Non-pigmented ciliary epithelial cell (primary cell): Measurements from ENCODE around the gene FAN1.
"Not testable (repeated sequence)": the region's sequence is repeated elsewhere in the genome, so short reads cannot be mapped to it uniquely, and the experiment has no call there.

Experiments used
- DNase-seq: peaks from one replicate; pipeline ENCODE4 v3.0.0-alpha.2; 2010; ENCODE audit warnings: low read depth

The FAN1 gene

DNA sequence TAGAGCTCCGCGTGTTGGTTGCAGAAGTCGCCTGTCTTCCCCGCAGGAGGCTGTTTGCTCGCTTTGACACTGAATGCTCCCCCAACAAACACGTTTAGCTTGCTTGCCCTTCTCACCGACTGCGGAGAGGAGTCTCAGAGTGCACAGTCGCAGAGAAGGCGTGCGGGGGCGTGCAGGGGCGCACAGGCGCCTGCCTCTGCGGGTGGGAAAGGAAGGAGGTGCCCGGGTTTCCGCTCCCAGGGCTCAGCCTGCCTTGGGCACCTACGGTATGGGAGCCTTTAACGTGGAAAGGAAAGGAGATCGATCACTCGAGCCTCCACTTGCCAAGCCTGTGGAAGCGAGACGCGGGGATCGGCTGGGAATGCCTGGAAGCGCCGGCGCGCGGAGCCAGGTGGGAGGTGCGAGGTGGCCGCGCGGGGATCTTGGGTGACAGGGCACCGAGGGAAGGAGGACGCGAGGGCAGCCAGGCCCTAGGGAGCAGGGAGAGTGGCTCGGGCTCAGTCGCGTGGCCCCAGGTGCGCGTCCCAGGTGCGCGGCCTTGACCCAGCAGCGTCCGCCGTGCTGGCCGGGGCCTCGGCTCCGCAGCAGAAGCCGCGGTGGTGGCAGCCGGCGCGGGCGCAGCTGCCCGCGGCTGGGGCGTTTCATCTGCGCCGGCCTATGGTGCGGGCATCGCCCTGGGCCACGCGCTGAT lies at the start of gene FAN1:
Gene FAN1, plus strand, starts transcription at position 419 of the 691 bp plus-strand sequence. CDS start 749 bp downstream, outside the sequence.
- DNase-seq: no peak

DNA sequence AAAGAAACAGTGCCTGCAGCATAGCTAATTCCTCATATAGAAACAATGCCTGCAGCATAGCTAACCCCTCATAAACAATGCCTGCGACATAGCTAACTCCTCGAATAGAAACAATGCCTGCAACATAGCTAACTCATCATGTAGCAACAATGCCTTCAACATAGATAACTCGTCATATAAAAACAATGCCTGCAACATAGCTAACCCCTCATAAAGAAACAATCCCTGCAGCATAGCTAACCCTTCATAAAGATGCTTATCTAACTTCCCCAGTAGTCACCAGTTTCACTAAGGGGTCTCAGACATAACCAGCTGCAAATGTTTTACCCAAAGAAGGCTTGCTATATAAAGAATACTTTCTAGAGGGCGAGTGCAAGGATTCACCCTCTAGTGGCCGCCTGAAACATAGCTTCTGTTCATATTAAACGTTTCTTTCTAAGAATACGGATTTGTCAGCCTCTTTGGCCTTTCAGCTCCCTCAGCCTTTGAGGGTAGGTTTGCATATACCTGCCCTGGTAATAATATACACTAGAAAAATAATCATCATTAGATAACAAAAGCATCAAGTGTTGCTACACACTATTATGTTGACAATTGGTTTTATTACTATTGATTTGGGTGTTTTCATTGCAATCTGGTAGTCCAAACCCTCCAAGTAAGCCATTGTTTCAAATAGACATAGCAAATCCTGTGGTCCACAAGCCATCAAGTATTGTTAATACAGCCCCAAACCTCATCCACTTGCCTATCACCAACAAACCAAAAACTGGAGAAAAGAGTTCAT lies 44.4 kb upstream of the FAN1 start:
- DNase-seq: peak; percentile 13

DNA sequence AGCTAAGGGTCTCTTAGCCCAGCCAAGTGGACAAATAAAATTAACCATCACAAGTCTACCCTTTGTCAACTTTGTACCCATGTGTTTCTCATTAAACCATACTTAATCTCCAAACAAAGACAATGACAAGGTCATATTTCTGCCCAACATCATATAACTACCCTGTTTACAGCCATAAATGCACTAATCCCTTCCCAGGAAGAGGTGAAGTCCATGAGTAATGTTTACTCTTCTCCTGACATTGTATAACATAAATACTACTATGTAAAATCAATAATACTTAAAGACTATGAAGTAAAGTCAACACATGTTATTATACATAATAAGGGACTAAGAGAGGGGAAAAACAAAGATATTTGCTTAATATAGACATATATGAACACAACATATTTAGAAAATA lies 38.5 kb upstream of the FAN1 start:
- DNase-seq: no peak

DNA sequence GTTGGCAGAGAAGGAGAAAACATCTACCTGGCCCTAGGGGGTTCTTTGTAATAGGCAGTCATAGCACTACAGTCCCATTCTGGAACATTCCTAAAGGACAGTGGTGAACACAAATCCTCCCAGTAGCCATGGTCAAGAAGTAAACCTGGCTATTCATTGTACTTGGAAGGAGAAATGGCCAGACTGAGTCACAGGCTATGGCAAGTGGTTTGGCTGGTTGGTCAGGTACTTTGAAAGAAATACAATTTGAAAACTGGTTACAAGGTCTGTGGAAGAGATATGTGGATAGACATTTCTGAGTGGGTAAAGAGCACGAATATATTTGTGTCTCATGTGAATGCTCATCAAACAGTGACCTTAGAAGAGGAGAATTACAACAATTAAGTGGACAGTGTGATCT lies 33.0 kb upstream of the FAN1 start:
- DNase-seq: no peak

DNA sequence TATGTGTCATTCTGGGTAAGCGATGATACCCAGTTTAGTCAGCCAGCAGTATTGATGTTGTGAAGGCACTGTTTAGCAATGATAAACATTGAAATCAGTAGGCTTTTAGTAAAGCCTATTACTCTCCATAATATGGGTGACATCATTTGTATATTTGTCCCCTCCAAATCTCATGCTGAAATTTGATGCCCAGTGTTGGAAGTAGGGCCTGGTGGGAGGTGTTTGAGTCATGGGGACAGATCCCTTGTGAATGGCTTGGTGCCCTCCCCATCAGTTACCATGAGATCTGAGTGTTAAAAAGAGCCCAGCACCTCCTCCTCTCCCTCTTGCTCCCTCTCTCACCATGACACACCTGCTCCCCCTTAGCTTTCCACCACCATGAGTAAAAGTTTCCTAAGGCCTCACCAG lies 31.4 kb upstream of the FAN1 start:
- DNase-seq: no peak

DNA sequence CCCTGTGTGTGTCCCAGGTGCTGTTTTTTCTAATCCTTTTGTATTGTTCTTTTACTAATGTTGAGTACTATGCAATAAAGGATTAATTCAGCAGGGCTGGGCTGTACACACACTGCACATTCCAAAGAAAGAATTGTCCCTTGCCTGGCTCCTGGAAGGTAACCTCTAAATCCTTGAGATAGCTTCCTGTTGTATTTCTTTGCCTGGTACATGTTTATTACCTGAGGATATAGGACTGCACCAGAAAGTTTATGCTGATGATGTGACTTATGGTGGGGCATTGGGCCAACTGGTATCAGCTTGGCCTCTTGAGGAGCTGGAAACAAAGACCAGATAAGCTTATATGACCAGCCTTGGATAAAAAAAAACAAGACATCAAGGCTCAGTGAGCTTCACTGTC lies 26.6 kb upstream of the FAN1 start:
- no peak for DNase-seq

DNA sequence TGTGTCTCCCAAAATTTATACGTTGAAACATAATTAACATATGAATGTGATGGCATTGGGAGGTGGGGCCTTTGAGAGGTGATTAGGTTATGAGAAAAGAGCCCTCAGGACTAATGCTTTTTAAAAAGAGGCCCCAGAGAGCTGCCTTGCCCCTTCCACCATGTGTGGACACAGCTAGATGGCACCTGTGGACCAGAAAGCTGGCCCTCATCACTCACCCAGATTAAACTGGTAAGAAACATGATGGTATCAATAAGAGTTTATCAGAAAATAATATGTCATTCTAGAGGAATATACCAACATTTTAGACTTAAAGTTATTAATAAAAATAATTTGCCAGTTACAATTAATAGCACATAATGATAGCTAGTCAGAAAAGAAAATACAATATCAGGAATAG lies 25.2 kb upstream of the FAN1 start:
- no peak for DNase-seq

DNA sequence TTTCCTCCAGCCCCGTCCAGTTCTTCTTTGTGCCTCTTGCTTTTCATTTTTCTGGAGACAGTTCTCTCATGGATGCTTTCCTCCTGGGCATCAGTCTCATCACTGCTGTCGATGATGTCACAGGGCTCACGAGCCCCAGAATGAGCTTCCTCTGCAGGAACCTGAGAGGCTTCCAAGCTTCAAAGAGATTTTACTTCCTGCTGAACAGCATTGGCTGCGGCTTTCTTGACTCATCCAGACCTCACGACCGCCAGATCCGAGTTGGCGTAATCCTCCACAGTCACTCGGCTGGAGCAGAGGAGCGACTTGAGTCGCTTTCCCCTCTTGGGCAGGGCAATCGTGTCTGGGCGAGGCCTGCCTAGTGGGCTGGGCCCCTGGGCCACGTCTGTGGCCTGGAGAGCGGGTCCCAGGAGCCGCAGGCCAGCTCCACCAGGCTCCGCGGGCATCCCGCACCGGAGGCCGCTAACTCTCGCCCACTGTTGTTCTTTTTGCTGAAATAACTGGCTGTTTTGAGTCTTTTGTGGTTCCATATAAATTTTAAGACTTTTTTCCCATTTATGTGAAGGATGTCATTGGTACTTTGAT lies 20.8 kb upstream of the FAN1 start:
- DNase-seq: no peak

DNA sequence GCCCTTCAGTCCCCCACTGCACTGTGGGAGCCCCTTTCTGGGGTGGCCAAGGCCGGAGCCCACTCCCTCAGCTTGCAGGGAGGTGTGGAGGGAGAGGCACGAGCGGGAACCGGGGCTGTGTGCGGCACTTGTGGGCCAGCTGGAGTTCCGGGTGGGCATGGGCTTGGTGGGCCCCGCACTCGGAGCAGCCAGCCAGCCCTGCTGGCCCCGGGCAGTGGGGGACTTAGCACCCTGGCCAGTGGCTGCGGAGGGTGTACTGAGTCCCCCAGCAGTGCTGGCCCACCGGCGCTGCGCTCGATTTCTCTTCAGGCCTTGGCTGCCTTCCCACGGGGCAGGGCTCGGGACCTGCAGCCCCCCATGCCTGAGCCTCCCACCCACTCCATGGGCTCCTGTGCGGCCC lies 20.0 kb upstream of the FAN1 start:
- not testable (repeated sequence) for DNase-seq

DNA sequence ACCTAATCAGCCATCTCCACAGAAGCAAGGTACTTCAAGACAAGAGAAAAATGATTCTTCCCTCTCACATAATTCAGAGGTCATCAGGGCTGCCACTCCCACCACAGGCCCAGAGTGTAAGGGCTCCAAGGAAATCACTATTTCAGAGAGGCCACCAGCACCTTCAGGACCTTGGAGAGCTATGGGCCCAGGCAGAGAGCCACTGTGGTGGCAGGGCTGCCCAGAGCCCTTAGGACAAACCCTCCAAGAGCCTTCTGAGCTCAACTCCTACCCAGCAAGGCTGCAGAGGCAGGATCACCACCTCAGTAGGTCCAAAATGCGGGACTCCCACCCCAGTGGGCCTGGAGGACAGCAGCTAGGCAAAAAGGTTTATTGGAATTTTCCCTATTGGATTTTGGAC lies 17.9 kb upstream of the FAN1 start:
- no peak for DNase-seq

DNA sequence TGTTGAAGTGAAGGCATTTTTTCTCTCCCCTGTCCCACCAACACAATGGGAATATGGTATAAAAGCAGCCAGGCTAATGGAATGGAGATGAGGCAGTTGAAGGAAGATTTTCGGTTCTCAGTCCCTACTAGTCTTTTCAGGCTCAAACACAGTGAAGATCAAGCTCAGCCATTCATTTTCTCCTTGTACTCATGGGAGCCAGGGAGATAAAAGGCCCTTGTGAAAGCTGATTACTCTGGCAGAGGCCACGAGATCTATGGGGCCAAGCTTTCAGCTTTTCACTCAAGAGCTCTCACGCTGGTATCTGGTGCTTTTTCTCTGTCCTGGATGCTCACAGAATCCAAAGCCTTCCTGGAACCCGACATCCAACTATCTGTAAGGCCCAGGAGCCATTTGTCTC lies 14.5 kb upstream of the FAN1 start:
- no peak for DNase-seq

DNA sequence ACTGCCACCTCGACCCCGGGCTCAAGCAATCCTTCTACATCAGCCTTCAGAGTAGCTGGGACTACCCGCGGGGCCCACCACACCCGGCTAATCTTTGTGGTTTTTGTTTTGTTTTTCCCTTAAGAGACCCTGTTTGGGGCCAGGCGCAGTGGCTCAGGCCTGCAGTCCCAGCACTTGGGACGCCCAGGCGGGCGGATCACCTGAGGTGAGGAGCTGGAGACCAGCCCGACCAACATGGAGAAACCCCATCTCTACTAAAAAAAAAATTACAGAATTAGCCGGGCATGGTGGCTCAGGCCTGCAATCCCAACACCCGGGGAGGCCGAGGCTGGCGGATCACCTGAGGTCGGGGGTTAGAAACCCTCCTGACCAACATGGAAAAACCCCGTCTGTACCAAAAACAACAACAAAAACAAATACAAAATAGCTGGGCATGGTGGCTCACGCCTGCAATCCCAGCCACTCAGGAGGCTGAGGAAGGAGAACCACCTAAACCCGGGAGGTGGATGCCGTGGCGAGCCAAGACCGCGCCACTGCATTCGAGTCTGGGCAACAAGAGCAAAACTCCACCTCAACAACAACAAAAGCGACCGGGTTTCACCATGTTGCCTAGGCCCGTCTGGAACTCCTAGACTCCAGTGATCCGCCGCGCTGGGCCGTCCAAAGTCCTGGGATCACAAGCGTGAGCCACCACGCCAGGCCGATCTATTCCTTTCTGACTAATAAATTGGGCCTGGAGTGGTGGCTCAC lies 8.1 kb upstream of the FAN1 start:
- no peak for DNase-seq

DNA sequence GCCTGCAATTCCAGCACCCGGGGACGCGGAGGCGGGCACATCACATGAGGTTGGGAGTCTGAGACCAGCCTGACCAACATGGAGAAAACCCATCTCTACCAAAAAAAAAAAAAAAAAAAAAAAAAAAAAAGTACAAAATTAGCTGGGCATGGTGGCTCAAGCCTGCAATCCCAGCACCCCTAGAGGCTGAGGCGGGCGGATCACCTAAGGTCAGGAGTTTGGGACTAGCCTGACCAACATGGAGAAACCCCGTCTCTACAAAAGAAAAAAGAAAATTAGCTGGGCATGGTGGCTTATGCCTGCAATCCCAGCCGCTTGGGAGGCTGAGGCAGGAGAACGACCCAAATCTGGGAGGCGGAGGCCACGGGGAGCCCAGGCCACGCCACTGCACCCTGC lies 7.5 kb upstream of the FAN1 start:
- DNase-seq: no peak

DNA sequence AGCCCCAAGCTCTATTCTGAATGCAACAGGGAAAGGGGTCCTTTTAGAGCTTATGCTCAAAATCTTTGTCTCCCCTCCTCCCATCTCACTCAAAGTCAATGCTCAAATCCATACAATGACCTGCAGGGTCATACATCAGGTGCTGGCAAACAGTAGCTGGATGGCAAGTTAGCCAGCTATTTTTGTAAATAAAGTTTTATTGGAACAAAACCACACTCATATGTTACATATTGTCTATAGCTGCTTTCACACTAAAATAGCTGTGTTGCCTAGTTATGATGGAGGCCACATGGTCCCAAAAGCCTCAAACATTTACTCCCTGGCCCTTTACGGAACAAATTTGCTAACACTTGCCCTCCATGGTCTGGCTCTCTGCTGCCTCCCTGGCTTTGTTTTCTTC lies 1.8 kb upstream of the FAN1 start:
- no peak for DNase-seq

DNA sequence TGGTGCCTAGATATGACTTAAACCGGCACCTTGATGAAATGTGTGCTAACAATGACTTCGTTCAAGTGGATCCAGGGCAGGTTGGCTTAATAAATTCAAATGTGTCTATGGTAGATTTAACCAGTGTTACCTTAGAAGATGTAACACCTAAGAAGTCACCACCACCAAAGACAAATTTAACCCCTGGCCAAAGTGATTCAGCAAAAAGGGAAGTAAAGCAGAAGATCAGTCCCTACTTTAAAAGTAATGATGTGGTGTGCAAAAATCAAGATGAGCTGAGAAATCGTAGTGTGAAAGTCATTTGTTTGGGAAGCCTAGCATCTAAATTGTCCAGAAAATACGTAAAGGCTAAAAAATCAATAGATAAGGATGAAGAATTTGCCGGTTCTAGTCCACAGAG lies 1.1 kb downstream of the FAN1 start:
- DNase-seq: no peak

DNA sequence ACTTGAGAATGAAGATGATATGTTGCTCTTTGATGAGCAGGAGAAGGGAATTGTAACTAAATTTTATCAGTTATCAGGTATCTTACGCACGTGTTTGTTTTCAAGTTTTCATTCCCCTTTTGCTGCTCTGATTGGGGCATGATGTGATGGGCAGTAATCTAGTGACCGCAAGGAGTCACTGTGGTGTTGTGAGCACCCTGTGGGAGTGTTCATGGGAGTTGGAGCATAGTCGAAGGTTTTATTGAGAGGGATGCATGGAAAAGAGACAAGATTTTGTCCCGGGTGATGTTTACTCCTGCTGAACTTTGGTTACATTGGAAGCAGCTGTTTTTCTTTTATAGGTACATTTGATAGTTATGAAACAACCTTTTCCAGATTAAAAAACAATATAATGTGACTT lies 2.1 kb downstream of the FAN1 start:
- DNase-seq: no peak

DNA sequence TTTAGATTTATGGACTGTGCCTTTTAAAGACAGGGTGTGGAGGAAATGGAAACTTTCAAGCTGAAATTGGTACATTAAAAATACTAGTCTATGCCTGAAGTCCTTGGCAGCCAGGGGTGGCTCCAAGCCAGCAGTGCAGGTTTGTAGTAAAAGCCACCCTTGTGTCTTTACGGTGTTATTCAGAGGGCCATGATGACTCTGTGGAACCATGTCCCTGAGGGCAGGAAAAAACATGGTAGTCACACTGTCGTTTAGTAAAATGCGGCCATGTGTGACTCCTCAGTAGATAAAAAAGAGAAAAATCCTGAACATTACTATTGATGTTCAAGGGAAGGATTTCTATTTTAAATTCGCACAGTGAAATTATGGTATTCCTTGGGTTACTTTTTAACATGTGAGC lies 2.7 kb downstream of the FAN1 start:
- DNase-seq: no peak

DNA sequence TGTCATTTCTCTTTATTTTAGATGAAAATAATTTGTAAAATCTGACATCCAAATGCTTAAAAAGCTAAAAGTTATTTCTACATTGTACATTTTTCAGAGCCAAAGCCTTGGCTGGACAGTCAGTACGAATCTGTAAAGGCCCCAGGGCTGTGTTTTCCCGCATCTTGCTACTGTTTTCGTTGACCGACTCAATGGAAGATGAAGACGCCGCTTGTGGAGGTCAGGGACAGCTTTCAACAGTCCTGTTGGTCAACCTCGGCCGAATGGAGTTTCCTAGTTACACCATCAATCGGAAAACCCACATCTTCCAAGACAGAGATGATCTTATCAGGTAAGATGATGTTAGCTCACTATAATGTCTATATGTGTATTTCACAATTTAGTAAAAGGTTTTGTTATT lies 10.0 kb downstream of the FAN1 start:
- no peak for DNase-seq

DNA sequence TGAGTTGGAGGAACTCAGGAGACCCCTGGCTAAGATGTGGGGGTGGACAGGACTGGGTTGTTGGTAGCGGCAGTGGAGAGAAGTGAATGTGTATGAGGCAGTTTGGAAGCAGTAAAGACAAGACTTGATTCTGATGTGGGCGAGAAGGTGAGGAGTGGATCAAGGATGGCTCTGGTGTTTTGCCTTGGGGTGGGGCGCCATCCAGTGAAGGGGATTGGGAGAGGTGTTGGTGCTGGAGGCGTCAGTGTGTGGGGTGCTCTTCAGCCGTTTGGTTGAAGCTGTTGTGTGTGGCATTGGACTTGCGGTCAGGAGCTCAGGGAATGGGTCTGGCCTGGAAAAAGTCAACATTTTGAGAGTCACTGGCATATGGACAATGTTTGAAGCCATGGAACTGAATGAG lies 13.3 kb downstream of the FAN1 start:
- DNase-seq: no peak

DNA sequence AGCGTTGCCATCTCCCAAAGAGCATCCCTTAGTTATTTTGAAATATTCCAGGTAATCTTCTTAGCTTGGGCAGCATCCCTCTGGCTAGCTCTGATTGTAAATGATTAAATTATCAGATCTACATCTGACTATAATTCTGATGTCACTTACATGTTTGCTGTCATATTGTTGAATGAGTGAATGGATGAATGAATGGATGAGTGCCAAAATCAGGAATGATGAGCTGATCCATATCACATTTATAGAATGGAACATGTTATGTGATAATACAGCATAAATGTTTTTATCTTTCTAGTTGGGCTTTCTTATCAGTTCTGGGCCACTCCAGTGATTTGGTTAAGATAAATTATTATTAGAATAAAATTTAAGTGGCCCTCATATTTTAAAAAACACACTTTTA lies 14.0 kb downstream of the FAN1 start:
- DNase-seq: no peak

DNA sequence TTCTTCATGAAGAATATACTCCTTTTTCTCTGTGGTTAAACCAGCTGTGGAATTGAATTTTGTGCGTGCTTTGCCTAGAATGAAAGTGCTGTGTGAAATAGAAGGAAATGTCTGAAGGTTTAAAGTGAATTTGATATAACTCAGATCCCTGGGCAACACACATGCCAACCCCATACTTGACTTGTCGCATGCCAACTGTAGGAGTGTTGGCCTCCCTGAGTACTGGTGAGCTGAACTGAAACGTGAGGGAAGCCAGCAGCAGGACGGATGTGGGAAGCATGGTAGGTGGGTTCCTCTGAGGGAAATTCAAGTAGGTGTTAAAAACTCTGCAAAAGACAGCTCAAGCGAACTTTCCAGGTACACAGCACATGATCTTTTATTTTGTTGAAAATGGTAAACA lies 14.7 kb downstream of the FAN1 start:
- no peak for DNase-seq

DNA sequence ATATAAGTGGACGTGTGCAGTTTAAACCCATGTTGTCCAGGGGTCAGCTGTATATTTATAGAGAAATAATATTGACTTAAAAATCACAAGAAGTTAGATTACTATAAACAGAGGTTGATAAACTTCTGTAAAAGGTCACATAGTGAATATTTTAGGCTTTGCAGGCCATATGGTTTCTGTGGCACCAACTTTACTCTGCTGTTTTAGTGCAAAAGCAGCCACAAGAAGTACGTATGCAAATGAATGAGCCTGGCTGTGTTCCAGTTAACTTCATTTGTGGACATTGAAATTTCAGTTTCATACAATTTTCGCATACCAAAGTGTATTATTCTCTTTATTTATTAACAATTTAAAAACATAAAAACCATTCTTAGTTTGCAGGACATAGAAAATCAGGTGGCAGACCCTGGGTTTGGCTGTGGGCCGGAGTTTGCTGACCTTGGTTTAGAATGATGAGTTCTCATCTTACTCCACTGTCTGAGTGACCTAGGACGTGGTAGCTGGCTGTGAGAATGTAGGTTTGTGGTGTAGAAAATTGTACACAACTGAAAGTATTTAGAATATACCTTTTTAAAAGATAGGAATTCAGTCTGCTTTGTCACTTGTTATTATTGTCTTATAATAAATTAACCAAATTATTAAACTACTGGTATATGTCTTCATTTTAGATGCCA lies 16.3 kb downstream of the FAN1 start:
- DNase-seq: no peak
